ENCODE results near the gene DNAH12. TPM values are rescaled to one million over a fixed set of nuclear protein-coding genes. Genes with fewer than 3 reads are reported as not detected.

Gene DNAH12
- total RNA-seq, 1 donor from 2014 or later: 0.60 TPM

GRCh38 chr3:57397175-57398026, 146.7 kb downstream of the DNAH12 start:
- Mint-ChIP-seq H3K4me1 (no peaks in the 10 kb centered on the region), H3K36me3 (peaks cover 2% of the 10 kb centered on the region), H3K27me3 (ENCODE audit: low read depth) (peaks cover 3% of the 10 kb centered on the region), H3K4me3 (no peak overlapping the region), H3K27ac (no peak overlapping the region), H3K9me3 (peaks cover 25% of the 10 kb centered on the region)
- no peak for TF ChIP-seq CTCF (IDR thresholded peaks at IDR 0.05; ENCODE audit: unreplicated experiment)
- no peak for DNase-seq (ENCODE audit: low spot score in 2 of 2, unreplicated experiment in 2 of 2)

GRCh38 chr3:57393977-57394376, 150.2 kb downstream of the DNAH12 start:
- no peaks in the 10 kb centered on the region for H3K4me1 Mint-ChIP-seq
- peaks cover 24% of the 10 kb centered on the region for H3K9me3 Mint-ChIP-seq
- TF ChIP-seq CTCF (IDR thresholded peaks at IDR 0.05; ENCODE audit: unreplicated experiment): no peak
- H3K27me3 Mint-ChIP-seq (ENCODE audit: low read depth): no peaks in the 10 kb centered on the region
- DNase-seq (ENCODE audit: low spot score in 2 of 2, unreplicated experiment in 2 of 2): no peak
- H3K36me3 Mint-ChIP-seq: peaks cover 2% of the 10 kb centered on the region
- no peak overlapping the region for H3K4me3 Mint-ChIP-seq
- H3K27ac Mint-ChIP-seq: no peak overlapping the region

GRCh38 chr3:57391767-57392166, 152.4 kb downstream of the DNAH12 start:
- no peak for TF ChIP-seq CTCF (IDR thresholded peaks at IDR 0.05; ENCODE audit: unreplicated experiment)
- H3K27ac Mint-ChIP-seq: no peak overlapping the region
- H3K9me3 Mint-ChIP-seq: peaks cover 7% of the 10 kb centered on the region
- H3K27me3 Mint-ChIP-seq (ENCODE audit: low read depth): no peaks in the 10 kb centered on the region
- no peaks in the 10 kb centered on the region for H3K36me3 Mint-ChIP-seq
- H3K4me3 Mint-ChIP-seq: no peak overlapping the region
- H3K4me1 Mint-ChIP-seq: no peaks in the 10 kb centered on the region
- DNase-seq (ENCODE audit: low spot score in 2 of 2, unreplicated experiment in 2 of 2): no peak

- DNase-seq (ENCODE audit: low spot score in 2 of 2, unreplicated experiment in 2 of 2): no peak
- TF ChIP-seq CTCF (IDR thresholded peaks at IDR 0.05; ENCODE audit: unreplicated experiment): no peak
- Mint-ChIP-seq H3K4me1 (no peaks in the 10 kb centered on the region), H3K36me3 (no peaks in the 10 kb centered on the region), H3K4me3 (no peak overlapping the region), H3K27ac (no peak overlapping the region), H3K27me3 (ENCODE audit: low read depth) (no peaks in the 10 kb centered on the region), H3K9me3 (peaks cover 7% of the 10 kb centered on the region)
These were observed 154.9 kb downstream of the DNAH12 start for GRCh38 chr3:57389271-57389670.

GRCh38 chr3:57386307-57386706, 157.8 kb downstream of the DNAH12 start:
- peaks cover 4% of the 10 kb centered on the region for H3K9me3 Mint-ChIP-seq
- no peaks in the 10 kb centered on the region for H3K36me3 Mint-ChIP-seq
- H3K27ac Mint-ChIP-seq: no peak overlapping the region
- no peaks in the 10 kb centered on the region for H3K4me1 Mint-ChIP-seq
- no peak for TF ChIP-seq CTCF (IDR thresholded peaks at IDR 0.05; ENCODE audit: unreplicated experiment)
- H3K4me3 Mint-ChIP-seq: no peak overlapping the region
- H3K27me3 Mint-ChIP-seq (ENCODE audit: low read depth): no peaks in the 10 kb centered on the region
- DNase-seq (ENCODE audit: low spot score in 2 of 2, unreplicated experiment in 2 of 2): no peak
